Uterus (tissue), 4 donors: ENCODE results near the gene CNFN. TPM values are rescaled to one million over a fixed set of nuclear protein-coding genes. Genes with fewer than 3 reads are reported as not detected.

Experiments
- DNase-seq, 2 donors: peaks; one replicate each; pipeline ENCODE4 v3.0.0-alpha.2; 2019 to 2020
- H3K27ac ChIP-seq, 2 donors: fragments of 200-600 bp; sonication (generic); 1 replicate in 1 of 2; 2 replicates in 1 of 2; pipeline ENCODE4 v1.5.1; 2016 to 2018
- H3K27me3 ChIP-seq, 2 donors: fragments of 200-600 bp; sonication (generic); one replicate each; pipeline ENCODE4 v1.5.1; 2018 to 2019; ENCODE audit warnings: control low read depth in 1 of 2
- H3K36me3 ChIP-seq, 2 donors: fragments of 200-600 bp; sonication (generic); one replicate each; pipeline ENCODE4 v1.5.1; 2019; ENCODE audit warnings: control low read depth in 1 of 2
- H3K4me1 ChIP-seq, 2 donors: fragments of 200-600 bp; sonication (generic); one replicate each; pipeline ENCODE4 v1.5.1; 2018 to 2019; ENCODE audit warnings: control low read depth in 1 of 2
- H3K4me3 ChIP-seq, 2 donors: fragments of 200-600 bp; sonication (generic); 1 replicate in 1 of 2; 2 replicates in 1 of 2; pipeline ENCODE4 v1.5.1; 2018 to 2019; ENCODE audit warnings: mild to moderate bottlenecking in 1 of 2
- H3K9me3 ChIP-seq, 2 donors: fragments of 200-600 bp; sonication (generic); one replicate each; pipeline ENCODE4 v1.5.1; 2019; ENCODE audit warnings: control low read depth in 1 of 2
- POLR2A ChIP-seq, 2 donors: fragments of 450-650 bp; IDR thresholded peaks; one replicate each; pipeline ENCODE4 v1.6.1; 2016; ENCODE audit warnings: antibody characterized with exemption in 2 of 2, mild to moderate bottlenecking in 1 of 2, moderate library complexity in 1 of 2
- intact Hi-C: fragments of 100-400 bp; cut with DNase I; formaldehyde crosslinking; loops from one replicate; pipeline ENCODE4 v1.15.1; 2023; ENCODE audit warnings: low total_unique reads
- total RNA-seq, 4 donors: library from RNA; depleted of rRNA in 3 of 4; stranded (reverse); fragments of >200 nt in 3 of 4; gene quantifications; one replicate each; pipeline versions ENCODE4 v1.1.0 to v1.2.4, GENCODE V29; 2014 to 2023
- TF ChIP-seq, protein P1 (sequence below), 4 experiments: fragments of 200-600 bp in 2 of 4; fragments of 450-650 bp in 2 of 4; sonication (generic) in 2 of 4; IDR thresholded peaks; one replicate each; pipeline ENCODE4 v1.5.1; 2016 to 2019; ENCODE audit warnings: antibody characterized with exemption in 4 of 4, mild to moderate bottlenecking in 2 of 4, moderate library complexity in 1 of 4
- donor health status: DM: yes; HTN: yes; CAD: no.

Gene CNFN
- total RNA-seq, 4 donors from 2014 or later = 2.6 TPM; not detected in 3

DNA sequence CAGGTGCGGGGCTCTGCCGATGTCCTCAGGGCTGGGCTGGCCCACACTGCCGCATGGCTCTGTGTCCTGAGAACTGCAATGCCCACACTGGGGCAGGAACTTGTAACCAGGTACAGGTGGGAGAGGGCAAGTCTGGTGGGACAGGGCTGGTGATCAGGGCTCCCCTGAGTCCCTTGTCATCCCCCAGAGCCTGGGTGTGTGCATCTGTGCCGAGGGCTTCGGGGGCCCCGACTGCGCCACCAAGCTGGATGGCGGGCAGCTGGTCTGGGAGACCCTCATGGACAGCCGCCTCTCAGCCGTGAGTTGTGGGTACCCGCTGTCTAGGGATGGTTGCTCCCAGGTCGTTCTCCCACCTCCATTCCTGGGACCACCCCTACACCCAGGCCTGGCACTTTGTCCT, 34.2 kb downstream of the CNFN start:
- Histone ChIP-seq H3K4me3 (no peak overlapping the region), H3K27ac (no peak overlapping the region), H3K4me1 (no peaks in the 10 kb centered on the region), H3K9me3 (no peaks in the 10 kb centered on the region), H3K36me3 (no peaks in the 10 kb centered on the region), H3K27me3 (no peaks in the 10 kb centered on the region)
- intact Hi-C loops = no loop called here
- DNase-seq = no peak
- TF ChIP-seq, protein P1, sequence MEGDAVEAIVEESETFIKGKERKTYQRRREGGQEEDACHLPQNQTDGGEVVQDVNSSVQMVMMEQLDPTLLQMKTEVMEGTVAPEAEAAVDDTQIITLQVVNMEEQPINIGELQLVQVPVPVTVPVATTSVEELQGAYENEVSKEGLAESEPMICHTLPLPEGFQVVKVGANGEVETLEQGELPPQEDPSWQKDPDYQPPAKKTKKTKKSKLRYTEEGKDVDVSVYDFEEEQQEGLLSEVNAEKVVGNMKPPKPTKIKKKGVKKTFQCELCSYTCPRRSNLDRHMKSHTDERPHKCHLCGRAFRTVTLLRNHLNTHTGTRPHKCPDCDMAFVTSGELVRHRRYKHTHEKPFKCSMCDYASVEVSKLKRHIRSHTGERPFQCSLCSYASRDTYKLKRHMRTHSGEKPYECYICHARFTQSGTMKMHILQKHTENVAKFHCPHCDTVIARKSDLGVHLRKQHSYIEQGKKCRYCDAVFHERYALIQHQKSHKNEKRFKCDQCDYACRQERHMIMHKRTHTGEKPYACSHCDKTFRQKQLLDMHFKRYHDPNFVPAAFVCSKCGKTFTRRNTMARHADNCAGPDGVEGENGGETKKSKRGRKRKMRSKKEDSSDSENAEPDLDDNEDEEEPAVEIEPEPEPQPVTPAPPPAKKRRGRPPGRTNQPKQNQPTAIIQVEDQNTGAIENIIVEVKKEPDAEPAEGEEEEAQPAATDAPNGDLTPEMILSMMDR (IDR thresholded peaks at IDR 0.05) = no peak
- TF ChIP-seq POLR2A (IDR thresholded peaks at IDR 0.05) = no peak

DNA sequence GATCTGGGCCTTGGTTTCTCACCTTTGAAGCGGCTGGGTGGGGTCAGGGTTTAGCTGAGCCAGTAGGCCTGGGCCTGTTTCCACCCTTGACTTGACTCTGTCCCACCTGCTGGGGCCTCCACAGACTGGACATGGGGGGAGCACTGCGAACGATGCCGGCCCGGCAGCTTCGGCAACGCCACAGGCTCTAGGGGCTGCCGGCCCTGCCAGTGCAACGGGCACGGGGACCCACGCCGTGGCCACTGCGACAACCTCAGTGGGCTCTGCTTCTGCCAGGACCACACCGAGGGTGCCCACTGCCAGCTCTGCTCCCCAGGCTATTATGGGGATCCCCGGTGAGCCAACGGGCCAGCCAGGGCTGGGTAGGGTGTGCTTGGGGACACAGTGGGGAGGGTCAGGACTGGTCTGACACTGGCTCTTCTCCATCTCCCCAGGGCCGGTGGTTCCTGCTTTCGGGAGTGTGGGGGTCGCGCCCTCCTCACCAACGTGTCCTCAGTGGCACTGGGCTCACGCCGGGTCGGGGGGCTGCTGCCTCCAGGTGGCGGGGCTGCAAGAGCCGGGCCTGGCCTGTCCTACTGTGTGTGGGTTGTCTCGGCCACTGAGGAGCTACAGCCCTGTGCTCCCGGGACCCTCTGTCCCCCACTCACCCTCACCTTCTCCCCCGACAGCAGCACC, 36.6 kb downstream of the CNFN start:
- no peaks in the 10 kb centered on the region for H3K36me3 ChIP-seq
- H3K27me3 ChIP-seq = no peaks in the 10 kb centered on the region
- no peaks in the 10 kb centered on the region for H3K4me1 ChIP-seq
- no peak overlapping the region for H3K27ac ChIP-seq
- no peak for TF ChIP-seq POLR2A (IDR thresholded peaks at IDR 0.05)
- TF ChIP-seq, protein P1 (IDR thresholded peaks at IDR 0.05) = no peak
- H3K4me3 ChIP-seq = no peak overlapping the region
- H3K9me3 ChIP-seq = no peaks in the 10 kb centered on the region
- no peak for DNase-seq
- intact Hi-C loops = no loop called here

DNA sequence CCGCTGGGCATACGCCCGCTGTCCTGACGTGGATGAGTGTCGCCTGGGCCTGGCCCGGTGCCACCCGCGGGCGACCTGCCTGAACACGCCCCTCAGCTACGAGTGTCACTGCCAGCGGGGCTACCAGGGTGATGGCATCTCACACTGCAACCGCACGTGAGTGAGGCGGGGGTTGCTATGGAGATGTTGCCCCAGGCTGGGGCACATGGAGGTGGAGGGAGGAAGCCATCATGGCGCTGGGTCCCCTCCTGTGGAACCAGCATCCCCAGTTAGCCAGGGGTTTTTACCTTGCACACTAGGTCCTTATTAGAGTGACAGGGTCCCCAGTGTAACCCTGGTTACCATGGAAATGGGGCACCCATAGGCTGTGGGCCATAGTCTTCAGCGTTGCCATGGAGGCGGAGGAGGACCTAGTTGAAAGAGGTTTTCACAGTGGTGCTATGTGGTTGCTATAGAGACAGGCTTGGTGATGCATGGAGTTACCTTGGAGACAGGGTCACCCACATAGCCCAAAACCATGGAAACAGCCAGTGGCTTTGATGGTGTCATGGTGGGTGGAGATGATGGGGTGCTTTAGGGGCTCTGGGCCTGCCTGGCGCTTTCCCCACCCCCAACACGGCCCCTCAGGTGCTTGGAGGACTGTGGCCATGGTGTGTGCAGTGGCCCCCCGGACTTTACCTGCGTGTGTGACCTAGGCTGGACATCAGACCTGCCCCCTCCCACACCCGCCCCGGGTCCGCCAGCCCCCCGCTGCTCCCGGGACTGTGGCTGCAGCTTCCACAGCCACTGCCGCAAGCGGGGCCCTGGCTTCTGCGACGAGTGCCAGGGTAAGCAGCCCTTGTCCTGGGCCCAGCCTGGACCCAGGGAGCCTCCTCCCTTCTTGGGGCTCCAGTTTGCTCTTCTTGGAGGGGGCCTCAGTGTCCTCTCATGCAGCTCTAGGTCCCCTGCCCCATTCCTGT, 37.5 kb downstream of the CNFN start:
- Histone ChIP-seq H3K4me3 (no peak overlapping the region), H3K27ac (no peak overlapping the region), H3K36me3 (no peaks in the 10 kb centered on the region), H3K9me3 (no peaks in the 10 kb centered on the region), H3K27me3 (no peaks in the 10 kb centered on the region), H3K4me1 (no peaks in the 10 kb centered on the region)
- no peak for DNase-seq
- intact Hi-C loops = no loop called here
- TF ChIP-seq, protein P1 (IDR thresholded peaks at IDR 0.05) = no peak
- TF ChIP-seq POLR2A (IDR thresholded peaks at IDR 0.05) = no peak

DNA sequence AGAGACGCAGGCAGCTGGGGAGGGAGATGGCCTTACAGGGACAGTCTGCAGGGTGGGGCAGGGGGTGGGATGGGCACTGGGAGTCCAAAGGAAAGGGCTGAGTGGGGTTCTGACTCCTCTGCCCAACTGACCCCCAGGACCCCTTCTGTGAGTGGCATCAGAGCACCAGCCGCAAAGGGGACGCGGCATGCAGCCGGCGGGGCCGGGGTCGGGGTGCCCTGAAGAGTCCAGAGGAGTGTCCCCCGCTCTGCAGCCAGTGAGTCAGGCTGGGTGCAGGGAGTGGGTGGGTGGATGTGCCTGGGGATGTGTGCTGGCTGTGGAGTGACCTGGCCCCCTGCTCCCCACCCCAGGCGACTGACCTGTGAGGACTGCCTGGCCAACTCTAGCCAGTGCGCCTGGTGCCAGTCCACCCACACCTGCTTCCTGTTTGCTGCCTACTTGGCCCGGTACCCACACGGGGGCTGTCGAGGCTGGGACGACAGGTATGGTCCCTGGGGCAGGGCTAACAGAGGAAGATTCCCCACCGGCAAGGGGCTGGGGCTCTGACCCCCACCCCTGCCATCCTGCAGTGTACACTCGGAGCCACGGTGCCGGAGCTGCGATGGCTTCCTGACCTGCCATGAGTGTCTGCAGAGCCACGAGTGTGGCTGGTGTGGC, 38.9 kb downstream of the CNFN start:
- intact Hi-C loops = no loop called here

More for the DNA sequence above, 38.9 kb downstream of the CNFN start:
- Histone ChIP-seq H3K9me3 (no peaks in the 10 kb centered on the region), H3K36me3 (no peaks in the 10 kb centered on the region), H3K4me1 (no peaks in the 10 kb centered on the region), H3K27ac (no peak overlapping the region), H3K27me3 (no peaks in the 10 kb centered on the region), H3K4me3 (no peak overlapping the region)
- no peak for TF ChIP-seq POLR2A (IDR thresholded peaks at IDR 0.05)
- TF ChIP-seq, protein P1 (IDR thresholded peaks at IDR 0.05) = no peak
- no peak for DNase-seq
